MM.1S (cell line): Measurements from ENCODE around the gene PKMYT1.
A peak's percentile ranks its signal among the peaks of the same experiment; 100 is the strongest.

Experiments used
- DNase-seq: peaks from one replicate; pipeline ENCODE4 v3.0.0-alpha.2; 2015
- H2AFZ ChIP-seq: fragments of 300-600 bp; sonication (generic); 2 replicates; pipeline ENCODE4 v1.6.0; 2016; ENCODE audit warnings: antibody characterized with exemption, low read length
- H3F3A ChIP-seq: fragments of 300-600 bp; sonication (generic); 2 replicates; pipeline ENCODE4 v1.6.1; 2016; ENCODE audit warnings: mild to moderate bottlenecking, antibody characterized with exemption, low read length, moderate library complexity, mixed read lengths; ENCODE audit not compliant: insufficient read depth
- H3K27ac ChIP-seq: fragments of 300-600 bp; sonication (generic); 2 replicates; pipeline ENCODE4 v1.5.1; 2016; ENCODE audit warnings: mild to moderate bottlenecking, low read length
- H3K27me3 ChIP-seq: fragments of 300-600 bp; sonication (generic); replicated peaks from 2 replicates; pipeline ENCODE4 v1.6.0; 2016; ENCODE audit warnings: low read length; ENCODE audit not compliant: insufficient read depth
- H3K36me3 ChIP-seq: fragments of 300-600 bp; sonication (generic); replicated peaks from 2 replicates; pipeline ENCODE4 v1.6.1; 2016; ENCODE audit warnings: mild to moderate bottlenecking, low read length, mixed read lengths; ENCODE audit not compliant: insufficient read depth
- H3K4me1 ChIP-seq: fragments of 300-600 bp; sonication (generic); 2 replicates; pipeline ENCODE4 v1.6.1; 2016; ENCODE audit warnings: low read length, mixed read lengths
- H3K4me2 ChIP-seq: fragments of 300-600 bp; sonication (generic); 2 replicates; pipeline ENCODE4 v1.6.0; 2016; ENCODE audit warnings: low read depth, low read length
- H3K4me3 ChIP-seq: fragments of 300-600 bp; sonication (generic); 2 replicates; pipeline ENCODE4 v1.5.1; 2016; ENCODE audit warnings: low read length, mixed read lengths
- H3K79me2 ChIP-seq: fragments of 300-600 bp; sonication (generic); 2 replicates; pipeline ENCODE4 v1.6.1; 2016; ENCODE audit warnings: mixed run types, low read length, mixed read lengths
- H3K9ac ChIP-seq: fragments of 300-600 bp; sonication (generic); 2 replicates; pipeline ENCODE4 v1.6.1; 2016; ENCODE audit warnings: low read length, mixed read lengths
- H3K9me2 ChIP-seq: fragments of 300-600 bp; sonication (generic); replicated peaks from 2 replicates; pipeline ENCODE4 v1.6.1; 2016; ENCODE audit warnings: mild to moderate bottlenecking, low read length, mixed read lengths; ENCODE audit not compliant: insufficient read depth
- H3K9me3 ChIP-seq: fragments of 300-600 bp; sonication (generic); replicated peaks from 2 replicates; pipeline ENCODE4 v1.6.1; 2016; ENCODE audit warnings: mild to moderate bottlenecking, low read length, mixed read lengths; ENCODE audit not compliant: insufficient read depth
- H4K20me1 ChIP-seq: fragments of 300-600 bp; sonication (generic); 2 replicates; pipeline ENCODE4 v1.6.1; 2016; ENCODE audit warnings: mild to moderate bottlenecking, low read length, moderate library complexity, mixed read lengths; ENCODE audit not compliant: insufficient read depth
- CTCF ChIP-seq: fragments of 300-600 bp; sonication (generic); IDR thresholded peaks from 2 replicates; pipeline ENCODE4 v1.5.1; 2016; ENCODE audit warnings: antibody characterized with exemption, low read length, mixed read lengths
- EZH2 ChIP-seq: fragments of 300-600 bp; sonication (generic); optimal IDR thresholded peaks from 2 replicates; pipeline ENCODE3; 2017; ENCODE audit warnings: low read depth, mild to moderate bottlenecking, antibody characterized with exemption, low read length, mixed read lengths
- EZH2phosphoT487 ChIP-seq: fragments of 300-600 bp; sonication (generic); IDR thresholded peaks from 2 replicates; pipeline ENCODE4 v1.6.1; 2018; ENCODE audit warnings: antibody characterized with exemption, low read length

Gene PKMYT1

GRCh38 chr16:3021449-3022207 lies 41.4 kb upstream of the PKMYT1 start:
- Histone ChIP-seq H3K9me2 (no peaks in the 10 kb centered on the region), H3F3A (0 out of 2 replicates have a peak, but pooled peaks cover 7% of the 10 kb centered on the region), H3K27ac (no peak overlapping the region), H2AFZ (no peak overlapping the region), H3K27me3 (peaks cover 25% of the 10 kb centered on the region), H3K4me3 (no peak overlapping the region), H3K79me2 (no peaks in the 10 kb centered on the region), H3K4me2 (no peak overlapping the region), H3K9me3 (no peaks in the 10 kb centered on the region), H3K9ac (no peak overlapping the region), H3K4me1 (0 out of 2 replicates have a peak, but pooled peaks cover 4% of the 10 kb centered on the region), H3K36me3 (no peaks in the 10 kb centered on the region), H4K20me1 (no peaks in the 10 kb centered on the region)
- no peak for DNase-seq
- no peak for TF ChIP-seq CTCF
- no peak for TF ChIP-seq EZH2
- TF ChIP-seq EZH2phosphoT487 = no peak

DNA sequence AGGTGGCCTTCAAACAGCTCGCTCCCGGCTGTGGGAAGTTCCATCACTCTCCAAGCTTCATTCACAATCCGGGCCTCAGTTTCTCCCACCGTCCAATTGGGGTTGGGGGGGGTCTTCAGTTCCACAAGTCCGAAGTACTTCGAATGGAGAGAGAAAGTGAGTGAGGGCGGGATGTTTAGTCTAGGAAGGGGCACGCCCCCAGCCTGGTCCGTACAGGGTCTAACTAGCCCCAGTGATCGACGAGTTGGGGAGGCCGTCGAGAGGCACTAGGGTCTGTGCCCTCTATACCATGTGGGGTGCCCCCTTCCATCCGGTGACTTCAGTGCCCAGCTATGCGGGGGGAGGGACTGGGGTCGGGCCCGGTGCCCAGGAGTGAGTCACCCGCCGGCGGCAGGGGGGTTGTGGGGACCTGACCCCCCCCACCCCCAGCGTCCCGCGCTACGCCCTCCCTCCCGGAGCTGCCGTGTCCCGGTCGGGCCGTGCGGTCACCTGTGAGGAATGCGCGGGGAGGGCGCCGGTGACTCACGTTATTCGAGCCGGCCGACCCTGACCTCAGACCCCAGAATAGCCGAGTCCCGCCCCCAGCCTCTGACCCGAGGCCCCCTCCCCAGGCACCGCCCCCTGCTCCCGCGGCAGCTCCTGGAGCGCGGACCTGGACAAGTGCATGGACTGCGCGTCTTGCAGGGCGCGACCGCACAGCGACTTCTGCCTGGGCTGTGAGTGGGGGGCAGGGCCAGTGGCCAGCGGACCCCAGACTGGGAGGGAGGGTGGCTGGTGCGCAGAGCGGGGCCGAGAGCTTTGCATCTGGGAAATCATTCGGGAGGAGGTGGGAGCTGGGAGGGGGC lies 40.6 kb upstream of the PKMYT1 start:
- no peak overlapping the region for H3K27ac ChIP-seq

DNA sequence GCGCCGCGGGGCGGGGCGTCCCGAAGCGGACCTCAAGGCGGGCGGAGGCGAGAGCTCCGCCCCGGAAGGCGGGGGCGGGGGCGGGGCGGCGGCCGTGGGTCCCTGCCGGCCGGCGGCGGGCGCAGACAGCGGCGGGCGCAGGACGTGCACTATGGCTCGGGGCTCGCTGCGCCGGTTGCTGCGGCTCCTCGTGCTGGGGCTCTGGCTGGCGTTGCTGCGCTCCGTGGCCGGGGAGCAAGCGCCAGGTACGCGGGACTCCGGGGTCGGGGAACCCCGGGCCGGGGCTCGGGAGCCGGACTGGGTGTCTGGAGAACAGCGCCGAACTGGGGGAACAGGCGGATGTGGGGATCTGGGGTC lies 40.0 kb upstream of the PKMYT1 start, which contains the start of gene TNFRSF12A:
TNFRSF12A (plus strand) TSS at position 122 of the 357 bp plus-strand sequence; CDS start at position 152, 30 bp downstream.
- H3K9me2 ChIP-seq = no peaks in the 10 kb centered on the region
- peak within 1 kb of the TSS; percentile 6; the same call in 1 of the 2 replicates for H3K9ac ChIP-seq
- TF ChIP-seq EZH2 (no peak), CTCF (no peak), EZH2phosphoT487 (no peak)
- peak; percentile 83 for DNase-seq
- no peaks in the 10 kb centered on the region for H3K79me2 ChIP-seq
- no peak within 1 kb of the TSS for H3K27ac ChIP-seq
- H3K4me1 ChIP-seq = 0 out of 2 replicates have a peak, but pooled peaks cover 4% of the 10 kb centered on the region
- no peaks in the 10 kb centered on the region for H3K36me3 ChIP-seq
- peaks cover 36% of the 10 kb centered on the region for H3K27me3 ChIP-seq
- peak within 1 kb of the TSS; percentile 91 for H3K4me2 ChIP-seq
- no peaks in the 10 kb centered on the region for H4K20me1 ChIP-seq
- peak within 1 kb of the TSS; percentile 80 for H2AFZ ChIP-seq
- no peaks in the 10 kb centered on the region for H3K9me3 ChIP-seq
- 0 out of 2 replicates have a peak, but pooled peaks cover 7% of the 10 kb centered on the region for H3F3A ChIP-seq
- peak within 1 kb of the TSS; percentile 66 for H3K4me3 ChIP-seq

More for the DNA sequence above, 40.6 kb upstream of the PKMYT1 start:
- peak; percentile 11 for DNase-seq
- peak overlapping the region; percentile 91 for H3K4me2 ChIP-seq
- H3F3A ChIP-seq = 0 out of 2 replicates have a peak, but pooled peaks cover 7% of the 10 kb centered on the region
- H2AFZ ChIP-seq = peak overlapping the region; percentile 64
- no peak for TF ChIP-seq EZH2phosphoT487
- no peak for TF ChIP-seq EZH2
- TF ChIP-seq CTCF = no peak
- H3K27me3 ChIP-seq = peaks cover 30% of the 10 kb centered on the region
- no peaks in the 10 kb centered on the region for H4K20me1 ChIP-seq
- H3K9me2 ChIP-seq = no peaks in the 10 kb centered on the region
- H3K4me3 ChIP-seq = peak overlapping the region; percentile 66
- no peaks in the 10 kb centered on the region for H3K79me2 ChIP-seq
- no peaks in the 10 kb centered on the region for H3K9me3 ChIP-seq
- H3K9ac ChIP-seq = no peak overlapping the region; the same call in 1 of the 2 replicates
- H3K36me3 ChIP-seq = no peaks in the 10 kb centered on the region
- 0 out of 2 replicates have a peak, but pooled peaks cover 4% of the 10 kb centered on the region for H3K4me1 ChIP-seq
